Endothelial cell (in vitro differentiated cells): ENCODE data around the gene PSMF1. TPM values are rescaled to one million over a fixed set of nuclear protein-coding genes. Genes with fewer than 3 reads are reported as not detected.

Experiments used
- DNase-seq: peaks from one replicate; pipeline ENCODE4 v3.0.0; 2021; ENCODE audit warnings: low spot score
- H3K27ac Mint-ChIP-seq: one replicate; pipeline ENCODE4 v1.8.0; 2021; ENCODE audit warnings: mixed read lengths, inconsistent platforms; ENCODE audit not compliant: unreplicated experiment
- H3K27me3 Mint-ChIP-seq: one replicate; pipeline ENCODE4 v1.8.0; 2021; ENCODE audit warnings: mild to moderate bottlenecking, moderate library complexity, mixed read lengths, inconsistent platforms; ENCODE audit not compliant: unreplicated experiment
- H3K36me3 Mint-ChIP-seq: one replicate; pipeline ENCODE4 v1.8.0; 2021; ENCODE audit warnings: mild to moderate bottlenecking, low read depth, mixed read lengths, inconsistent platforms; ENCODE audit not compliant: unreplicated experiment
- H3K4me1 Mint-ChIP-seq: one replicate; pipeline ENCODE4 v1.8.0; 2021; ENCODE audit warnings: mild to moderate bottlenecking, mixed read lengths, inconsistent platforms; ENCODE audit not compliant: unreplicated experiment
- H3K4me3 Mint-ChIP-seq: one replicate; pipeline ENCODE4 v1.8.0; 2021; ENCODE audit warnings: mild to moderate bottlenecking, mixed read lengths, inconsistent platforms; ENCODE audit not compliant: unreplicated experiment
- H3K9me3 Mint-ChIP-seq: one replicate; pipeline ENCODE4 v1.8.0; 2021; ENCODE audit warnings: mixed read lengths, inconsistent platforms; ENCODE audit not compliant: unreplicated experiment
- total RNA-seq: library from RNA; stranded (reverse); fragmentation: NEBNext Ultra II Directional; extraction: Animal tissue kit (Norgen Biotek cat#: 25700); gene quantifications from one replicate; pipeline ENCODE4 v1.2.1, GENCODE V29; 2021; ENCODE audit not compliant: unreplicated experiment
- TF ChIP-seq, protein P1 (sequence below): fragments of 200-600 bp; sonication (generic); IDR thresholded peaks from one replicate; pipeline ENCODE4 v1.5.0; 2021; ENCODE audit warnings: antibody characterized with exemption; ENCODE audit not compliant: unreplicated experiment

PSMF1 gene
- total RNA-seq, 1 donor from 2014 or later: 91.7 TPM

DNA sequence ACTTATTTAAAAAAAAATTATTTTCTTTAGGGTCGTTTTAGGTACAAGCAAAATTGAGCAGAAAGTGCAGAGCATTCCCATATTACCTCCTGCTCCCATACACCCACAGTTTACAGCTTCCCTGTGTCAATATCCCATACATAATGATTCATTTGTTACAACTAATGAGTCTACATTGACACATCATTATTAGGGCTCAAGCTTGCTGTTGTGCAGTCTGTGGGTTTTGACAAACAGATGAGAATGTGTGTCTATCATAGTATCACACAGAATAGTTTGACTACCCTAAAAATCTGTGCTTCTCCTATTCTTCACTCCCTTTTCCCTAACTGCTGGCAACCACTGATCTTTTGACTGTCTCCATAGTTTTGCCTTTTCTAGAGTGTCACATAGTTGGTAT, 9.4 kb downstream of the PSMF1 start:
- no peak for DNase-seq
- Mint-ChIP-seq H3K4me3 (no peak overlapping the region), H3K36me3 (peaks cover 47% of the 10 kb centered on the region), H3K27me3 (peaks cover 3% of the 10 kb centered on the region), H3K27ac (no peak overlapping the region), H3K4me1 (no peaks in the 10 kb centered on the region), H3K9me3 (no peaks in the 10 kb centered on the region)
- TF ChIP-seq, protein P1, sequence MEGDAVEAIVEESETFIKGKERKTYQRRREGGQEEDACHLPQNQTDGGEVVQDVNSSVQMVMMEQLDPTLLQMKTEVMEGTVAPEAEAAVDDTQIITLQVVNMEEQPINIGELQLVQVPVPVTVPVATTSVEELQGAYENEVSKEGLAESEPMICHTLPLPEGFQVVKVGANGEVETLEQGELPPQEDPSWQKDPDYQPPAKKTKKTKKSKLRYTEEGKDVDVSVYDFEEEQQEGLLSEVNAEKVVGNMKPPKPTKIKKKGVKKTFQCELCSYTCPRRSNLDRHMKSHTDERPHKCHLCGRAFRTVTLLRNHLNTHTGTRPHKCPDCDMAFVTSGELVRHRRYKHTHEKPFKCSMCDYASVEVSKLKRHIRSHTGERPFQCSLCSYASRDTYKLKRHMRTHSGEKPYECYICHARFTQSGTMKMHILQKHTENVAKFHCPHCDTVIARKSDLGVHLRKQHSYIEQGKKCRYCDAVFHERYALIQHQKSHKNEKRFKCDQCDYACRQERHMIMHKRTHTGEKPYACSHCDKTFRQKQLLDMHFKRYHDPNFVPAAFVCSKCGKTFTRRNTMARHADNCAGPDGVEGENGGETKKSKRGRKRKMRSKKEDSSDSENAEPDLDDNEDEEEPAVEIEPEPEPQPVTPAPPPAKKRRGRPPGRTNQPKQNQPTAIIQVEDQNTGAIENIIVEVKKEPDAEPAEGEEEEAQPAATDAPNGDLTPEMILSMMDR: no peak

DNA sequence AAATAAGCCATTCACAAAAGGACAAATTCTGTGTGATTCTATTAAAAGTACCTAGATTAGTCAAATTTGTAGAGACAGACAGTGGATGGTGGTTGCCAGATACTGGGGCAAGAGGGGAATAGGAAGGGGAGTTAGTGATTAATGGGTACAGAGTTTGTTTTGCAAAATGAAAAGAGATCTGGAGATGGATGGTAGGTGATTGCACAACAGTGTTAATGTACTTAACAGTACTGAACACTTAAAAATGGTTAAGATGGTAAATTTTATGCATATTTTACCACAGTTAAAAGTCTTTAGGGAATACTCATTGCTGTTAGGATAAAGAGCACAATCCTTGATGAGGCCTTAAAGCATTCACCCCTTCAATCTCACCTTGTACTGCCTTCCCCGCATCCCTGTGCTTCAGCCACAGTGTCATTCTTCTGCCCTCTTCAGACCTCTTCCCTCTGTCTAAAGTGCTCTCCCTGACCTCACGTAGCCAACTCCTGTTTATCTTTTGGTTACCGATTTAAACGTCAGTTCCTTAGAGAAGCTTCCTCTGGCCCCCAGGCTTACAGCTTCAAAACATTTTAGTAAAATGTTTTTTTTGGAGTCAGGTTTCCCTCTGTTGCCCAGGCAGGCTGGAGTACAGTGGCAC, 11.8 kb downstream of the PSMF1 start:
- TF ChIP-seq, protein P1: no peak
- Mint-ChIP-seq H3K4me1 (no peaks in the 10 kb centered on the region), H3K36me3 (peaks cover 50% of the 10 kb centered on the region), H3K27ac (no peak overlapping the region), H3K9me3 (no peaks in the 10 kb centered on the region), H3K27me3 (peaks cover 3% of the 10 kb centered on the region), H3K4me3 (no peak overlapping the region)
- no peak for DNase-seq

DNA sequence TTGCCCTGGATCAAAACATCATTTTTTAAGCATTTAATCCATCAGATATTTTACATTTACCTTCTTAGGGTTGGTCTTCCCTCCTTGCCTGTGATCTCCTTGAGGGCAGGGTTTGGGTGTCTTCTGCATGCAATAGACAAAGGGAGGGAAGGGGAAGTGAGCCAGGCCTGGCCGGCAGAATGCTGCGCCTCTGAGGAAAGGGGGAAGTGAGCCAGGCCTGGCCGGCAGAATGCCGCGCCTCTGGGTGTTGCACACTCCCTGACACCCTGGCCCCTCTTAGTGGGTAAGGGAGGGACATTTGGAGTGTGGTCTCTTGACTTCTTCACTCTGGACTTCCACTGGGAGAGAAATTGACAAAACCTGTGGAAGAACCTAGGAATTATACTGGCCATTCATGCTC, 12.4 kb downstream of the PSMF1 start:
- H3K27ac Mint-ChIP-seq: peak overlapping the region; percentile 39
- no peak for DNase-seq
- no peaks in the 10 kb centered on the region for H3K9me3 Mint-ChIP-seq
- TF ChIP-seq, protein P1: no peak
- H3K4me1 Mint-ChIP-seq: no peaks in the 10 kb centered on the region
- H3K27me3 Mint-ChIP-seq: peaks cover 3% of the 10 kb centered on the region
- no peak overlapping the region for H3K4me3 Mint-ChIP-seq
- peaks cover 56% of the 10 kb centered on the region for H3K36me3 Mint-ChIP-seq

DNA sequence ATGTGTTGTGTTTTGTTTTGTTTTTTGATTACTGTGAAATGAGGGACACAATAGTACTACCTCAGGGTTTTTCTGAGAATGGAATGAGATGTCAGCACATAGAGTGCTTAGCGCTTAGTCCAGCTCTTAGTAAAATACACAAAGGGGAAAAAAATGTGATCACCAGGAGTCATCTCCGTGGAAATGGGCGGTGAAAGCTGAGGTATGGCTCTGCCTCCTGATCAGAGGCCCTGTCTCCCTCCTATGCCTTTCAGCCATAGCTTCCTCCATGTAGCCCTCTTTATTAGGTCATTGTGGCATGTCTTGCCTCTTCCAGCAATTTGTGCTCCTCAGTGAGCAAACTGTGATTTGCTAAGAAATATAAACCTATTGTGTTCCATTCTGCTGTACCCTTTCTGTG, 13.0 kb downstream of the PSMF1 start:
- TF ChIP-seq, protein P1: no peak
- no peak overlapping the region for H3K4me3 Mint-ChIP-seq
- peaks cover 3% of the 10 kb centered on the region for H3K27me3 Mint-ChIP-seq
- no peak overlapping the region for H3K27ac Mint-ChIP-seq
- no peaks in the 10 kb centered on the region for H3K9me3 Mint-ChIP-seq
- no peaks in the 10 kb centered on the region for H3K4me1 Mint-ChIP-seq
- no peak for DNase-seq
- peaks cover 55% of the 10 kb centered on the region for H3K36me3 Mint-ChIP-seq

DNA sequence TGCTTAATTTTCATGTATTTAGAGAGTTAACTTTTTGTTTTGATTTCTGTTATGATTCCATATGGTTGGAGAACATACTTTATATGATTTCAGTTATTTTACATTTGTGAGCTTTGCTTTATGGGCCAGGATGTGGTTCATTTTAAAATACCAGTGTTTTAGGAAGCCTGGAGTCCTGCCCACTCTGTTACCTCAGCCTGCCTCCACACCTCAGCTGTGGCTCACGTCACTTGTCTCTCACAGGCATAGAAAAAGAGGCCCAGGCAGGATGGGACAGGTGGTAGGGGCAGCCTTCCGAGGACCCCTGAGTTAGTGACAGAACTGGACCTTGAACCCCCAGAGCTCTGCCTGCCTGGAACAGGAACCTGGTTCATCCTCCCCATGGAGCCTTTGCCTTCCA, 16.0 kb downstream of the PSMF1 start:
- Mint-ChIP-seq H3K27ac (no peak overlapping the region), H3K36me3 (peaks cover 43% of the 10 kb centered on the region), H3K4me3 (no peak overlapping the region), H3K27me3 (peaks cover under 1% of the 10 kb centered on the region), H3K4me1 (no peaks in the 10 kb centered on the region), H3K9me3 (no peaks in the 10 kb centered on the region)
- no peak for DNase-seq
- TF ChIP-seq, protein P1: no peak
